GM10847 (cell line): Measurements from ENCODE around the gene ME3.

Experiments
- POLR2A ChIP-seq: IDR thresholded peaks from 2 replicates; pipeline ENCODE4 v1.6.1; 2011; ENCODE audit not compliant: insufficient read length; ENCODE audit errors: extremely low read depth

The ME3 gene

GRCh38 chr11:86676533-86677154, 4.2 kb upstream of the ME3 start:
- TF ChIP-seq POLR2A: no peak

- no peak for TF ChIP-seq POLR2A
Measured at GRCh38 chr11:86676010-86676409, 3.6 kb upstream of the ME3 start.

- TF ChIP-seq POLR2A: no peak
Measured at GRCh38 chr11:86675017-86675416, 2.6 kb upstream of the ME3 start.

GRCh38 chr11:86673872-86674750, 1.7 kb upstream of the ME3 start:
- no peak for TF ChIP-seq POLR2A

- TF ChIP-seq POLR2A: no peak
Measured at GRCh38 chr11:86673055-86673843, 833 bp upstream of the ME3 start.

GRCh38 chr11:86671531-86672006, 847 bp downstream of the ME3 start:
- TF ChIP-seq POLR2A: no peak

- TF ChIP-seq POLR2A: no peak
Measured at GRCh38 chr11:86670911-86671310, 1.5 kb downstream of the ME3 start.

GRCh38 chr11:86670181-86670580, 2.2 kb downstream of the ME3 start:
- no peak for TF ChIP-seq POLR2A

GRCh38 chr11:86669424-86669823, 3.0 kb downstream of the ME3 start:
- TF ChIP-seq POLR2A: no peak

- no peak for TF ChIP-seq POLR2A
Measured at GRCh38 chr11:86668929-86669328, 3.5 kb downstream of the ME3 start.

GRCh38 chr11:86666193-86666592, 6.2 kb downstream of the ME3 start:
- no peak for TF ChIP-seq POLR2A

- no peak for TF ChIP-seq POLR2A
Measured at GRCh38 chr11:86664930-86665329, 7.5 kb downstream of the ME3 start.

GRCh38 chr11:86663761-86664160, 8.7 kb downstream of the ME3 start:
- no peak for TF ChIP-seq POLR2A

- TF ChIP-seq POLR2A: no peak
Measured at GRCh38 chr11:86663291-86663690, 9.1 kb downstream of the ME3 start.

- no peak for TF ChIP-seq POLR2A
Measured at GRCh38 chr11:86660736-86661135, 11.7 kb downstream of the ME3 start.

- TF ChIP-seq POLR2A: no peak
Measured at GRCh38 chr11:86660088-86660487, 12.3 kb downstream of the ME3 start.

- TF ChIP-seq POLR2A: no peak
Measured at GRCh38 chr11:86658534-86658933, 13.9 kb downstream of the ME3 start.
